HEK293 (cell line): Measurements from ENCODE around the gene OVOL1.

Source experiments
- CTCF ChIA-PET: fragments of 350-600 bp; formaldehyde crosslinking; extraction: SDS; loops from one replicate; lab custom pipeline; 2021; ENCODE audit warnings: antibody characterized with exemption; lab: Yijun Ruan, JAX
- POLR2A ChIA-PET: fragments of 300-600 bp; formaldehyde crosslinking; extraction: SDS; loops from one replicate; lab custom pipeline; 2020; ENCODE audit warnings: antibody characterized with exemption, inconsistent platforms; lab: Yijun Ruan, JAX
- H3K27ac ChIP-seq: fragments of 200-500 bp; sonication (Bioruptor generic); 2 replicates; pipeline ENCODE4 v1.5.1; 2014; ENCODE audit warnings: low read depth, low read length, control low read depth, inconsistent platforms; ENCODE audit errors: extremely low read depth
- H3K36me3 ChIP-seq, 2 experiments: fragments of 200-500 bp in 1 of 2; sonication (Bioruptor generic) in 1 of 2; 1 replicate in 1 of 2; 2 replicates in 1 of 2; pipeline ENCODE4 v1.5.1; 2014 to 2017; ENCODE audit warnings: inconsistent platforms in 2 of 2, low read length in 2 of 2; ENCODE audit not compliant: control insufficient read depth in 2 of 2, insufficient read depth in 1 of 2
- H3K4me1 ChIP-seq: fragments of 200-500 bp; sonication (Bioruptor generic); 2 replicates; pipeline ENCODE4 v1.5.1; 2014; ENCODE audit warnings: mild to moderate bottlenecking, low read length, inconsistent platforms; ENCODE audit not compliant: control insufficient read depth, insufficient read depth
- H3K4me3 ChIP-seq: 2 replicates; pipeline ENCODE4 v1.5.1; 2011; ENCODE audit warnings: low read depth, mild to moderate bottlenecking, control low read depth, low read length, moderate library complexity
- H3K9me3 ChIP-seq: fragments of 200-500 bp; sonication (Bioruptor generic); 2 replicates; pipeline ENCODE4 v1.5.1; 2014; ENCODE audit warnings: low read depth, low read length, inconsistent platforms; ENCODE audit not compliant: control insufficient read depth, insufficient read depth
- CTCF ChIP-seq: fragments of 450-650 bp; formaldehyde crosslinking; IDR thresholded peaks from 2 replicates; pipeline ENCODE4 v1.5.1; 2016; ENCODE audit warnings: missing biosample characterization, missing genetic modification characterization
- HOXA7 ChIP-seq: sonication (generic); formaldehyde crosslinking; IDR thresholded peaks from 2 replicates; pipeline ENCODE4 v1.8.1; 2022; ENCODE audit warnings: missing genetic modification reagents, borderline replicate concordance
- KLF17 ChIP-seq: fragments of 450-650 bp; formaldehyde crosslinking; IDR thresholded peaks from 2 replicates; pipeline ENCODE4 v1.5.1; 2016; ENCODE audit warnings: missing biosample characterization, missing genetic modification characterization
- MEIS1 ChIP-seq: sonication (generic); formaldehyde crosslinking; IDR thresholded peaks from 2 replicates; pipeline ENCODE4 v1.8.1; 2022; ENCODE audit warnings: missing genetic modification reagents, mild to moderate bottlenecking, borderline replicate concordance
- PRDM10 ChIP-seq: fragments of 450-650 bp; formaldehyde crosslinking; IDR thresholded peaks from 2 replicates; pipeline ENCODE4 v1.5.1; 2016; ENCODE audit warnings: missing biosample characterization, missing genetic modification characterization
- SCRT1 ChIP-seq: fragments of 450-650 bp; formaldehyde crosslinking; IDR thresholded peaks from 2 replicates; pipeline ENCODE4 v1.5.1; 2016; ENCODE audit warnings: missing biosample characterization, missing genetic modification characterization, borderline replicate concordance
- ZBTB20 ChIP-seq: fragments of 450-650 bp; formaldehyde crosslinking; IDR thresholded peaks from 2 replicates; pipeline ENCODE4 v1.5.1; 2016; ENCODE audit warnings: missing biosample characterization, missing genetic modification characterization
- ZBTB26 ChIP-seq: fragments of 450-650 bp; formaldehyde crosslinking; optimal IDR thresholded peaks from 2 replicates; pipeline ENCODE3; 2016; ENCODE audit warnings: missing biosample characterization, mild to moderate bottlenecking, missing genetic modification characterization
- ZBTB7A ChIP-seq: fragments of 450-650 bp; formaldehyde crosslinking; IDR thresholded peaks from 2 replicates; pipeline ENCODE4 v1.5.1; 2016; ENCODE audit warnings: low read depth, missing biosample characterization, missing genetic modification characterization
- ZFHX2 ChIP-seq: fragments of 450-650 bp; formaldehyde crosslinking; conservative IDR thresholded peaks from 2 replicates; pipeline ENCODE4 v1.5.1; 2016; ENCODE audit warnings: missing biosample characterization, missing genetic modification characterization
- ZNF184 ChIP-seq: fragments of 450-650 bp; IDR thresholded peaks from 2 replicates; pipeline ENCODE4 v1.5.1; 2018; ENCODE audit warnings: missing biosample characterization, mild to moderate bottlenecking, missing genetic modification characterization
- ZNF335 ChIP-seq: fragments of 450-650 bp; formaldehyde crosslinking; conservative IDR thresholded peaks from 2 replicates; pipeline ENCODE4 v1.5.1; 2016; ENCODE audit warnings: missing biosample characterization, missing genetic modification characterization
- ZNF398 ChIP-seq: fragments of 450-650 bp; formaldehyde crosslinking; IDR thresholded peaks from 2 replicates; pipeline ENCODE4 v1.5.1; 2017; ENCODE audit warnings: missing biosample characterization, missing genetic modification characterization
- ZNF423 ChIP-seq: fragments of 450-650 bp; formaldehyde crosslinking; IDR thresholded peaks from 2 replicates; pipeline ENCODE4 v1.5.1; 2016; ENCODE audit warnings: missing biosample characterization, missing genetic modification characterization
- ZNF488 ChIP-seq: fragments of 450-650 bp; formaldehyde crosslinking; IDR thresholded peaks from 2 replicates; pipeline ENCODE4 v1.5.1; 2016; ENCODE audit warnings: missing biosample characterization, missing genetic modification characterization
- ZNF580 ChIP-seq: fragments of 450-650 bp; formaldehyde crosslinking; IDR thresholded peaks from 2 replicates; pipeline ENCODE4 v1.5.1; 2016; ENCODE audit warnings: missing biosample characterization, missing genetic modification characterization
- ZNF654 ChIP-seq: fragments of 450-650 bp; formaldehyde crosslinking; IDR thresholded peaks from 2 replicates; pipeline ENCODE4 v1.5.1; 2016; ENCODE audit warnings: low read depth, missing biosample characterization, missing genetic modification characterization
- ZNF660 ChIP-seq: fragments of 450-650 bp; IDR thresholded peaks from 2 replicates; pipeline ENCODE4 v1.5.1; 2018; ENCODE audit warnings: missing biosample characterization, mild to moderate bottlenecking, missing genetic modification characterization
- ZNF692 ChIP-seq: fragments of 450-650 bp; formaldehyde crosslinking; IDR thresholded peaks from 2 replicates; pipeline ENCODE4 v1.5.1; 2016; ENCODE audit warnings: missing biosample characterization, missing genetic modification characterization
- ZNF837 ChIP-seq: fragments of 450-650 bp; formaldehyde crosslinking; IDR thresholded peaks from 2 replicates; pipeline ENCODE4 v1.5.1; 2016; ENCODE audit warnings: missing biosample characterization, missing genetic modification characterization
- ZSCAN30 ChIP-seq: fragments of 450-650 bp; IDR thresholded peaks from 2 replicates; pipeline ENCODE4 v1.5.1; 2018; ENCODE audit warnings: missing biosample characterization, mild to moderate bottlenecking, missing genetic modification characterization, moderate library complexity

OVOL1 gene

GRCh38 chr11:65817312-65817834 lies 30.5 kb downstream of the OVOL1 start (continued):
- TF ChIP-seq PRDM10 (tag by site-specific recombination), result peak; percentile 16; the same call in 1 of the 2 replicates
- no peak for TF ChIP-seq ZFHX2
- no peak for TF ChIP-seq SCRT1
- TF ChIP-seq ZNF692 (tag by site-specific recombination), result no peak

GRCh38 chr11:65817835-65818680 lies 31.2 kb downstream of the OVOL1 start:
- ChIA-PET CTCF (interaction anchor here (0.6 to 5.4 kb wide), 57 partner anchors 9 to 503 kb away, joined by 3 to 45 read pairs (median 4); partner anchors contain the start of genes AP5B1, KAT5, MUS81 and RNASEH2C), POLR2A (interaction anchor here (0.7 to 1.8 kb wide), 5 partner anchors 10 to 109 kb away, joined by 3 to 10 read pairs (median 5); partner anchors contain the start of gene KAT5)
- Histone ChIP-seq H3K9me3 (no peaks in the 10 kb centered on the region), H3K4me1 (no peaks in the 10 kb centered on the region; the same call in 1 of the 2 replicates), H3K4me3 (peak overlapping the region; percentile 66), H3K27ac (peak overlapping the region; percentile 45; the same call in 1 of the 2 replicates), H3K36me3 (no peaks in the 10 kb centered on the region)
- TF ChIP-seq CTCF (tag by site-specific recombination), result peak; percentile 92
- no peak for TF ChIP-seq ZNF423
- TF ChIP-seq ZNF660 (tag by site-specific recombination), result no peak; the same call in 1 of the 2 replicates
- TF ChIP-seq ZBTB26, result peak; percentile 63
- TF ChIP-seq ZNF837 (tag by site-specific recombination), result no peak
- no peak for TF ChIP-seq ZNF398 (tag by site-specific recombination)
- 0 out of 2 replicates have a peak, but pooled peaks have one; percentile 40 for TF ChIP-seq KLF17
- TF ChIP-seq ZNF654, result peak; percentile 59
- no peak for TF ChIP-seq ZNF184 (tag by site-specific recombination)
- no peak for TF ChIP-seq ZNF488 (tag by site-specific recombination)
- peak; percentile 44; the same call in 1 of the 2 replicates for TF ChIP-seq ZSCAN30 (tag by site-specific recombination)
- peak; percentile 72; the same call in 1 of the 2 replicates for TF ChIP-seq ZNF580 (tag by site-specific recombination)
- 0 out of 2 replicates have a peak, but pooled peaks have one; percentile 19 for TF ChIP-seq ZBTB7A
- peak; percentile 48; the same call in 1 of the 2 replicates for TF ChIP-seq ZNF335
- TF ChIP-seq ZBTB20 (tag by site-specific recombination), result peak; percentile 5; the same call in 1 of the 2 replicates
- TF ChIP-seq HOXA7 (CRISPR knock-in tag), result no peak
- no peak for TF ChIP-seq MEIS1 (CRISPR knock-in tag)
